Calu3 (cell line): ENCODE data around the gene BEX4. TPM values are rescaled to one million over a fixed set of nuclear protein-coding genes. Genes with fewer than 3 reads are reported as not detected.
"Not testable (repeated sequence)": the region's sequence is repeated elsewhere in the genome, so short reads cannot be mapped to it uniquely, and the experiment has no call there.

Experiments used
- BruUV-seq: library from RNA; stranded (reverse); fragments of 400-500 nt; replicated peaks from 2 replicates; lab custom pipeline; 2021; lab: Mats Ljungman, UMichigan
- CTCF ChIA-PET: fragments of 300-600 bp; sonication (Branson Sonifier 250); formaldehyde crosslinking; loops from one replicate; lab custom pipeline; 2022; ENCODE audit warnings: antibody characterized with exemption; lab: Charles Lee
- DNase-seq: peaks from one replicate; pipeline ENCODE4 v3.0.0; 2022
- H3K27ac Mint-ChIP-seq: one replicate; pipeline ENCODE4 v1.8.0; 2022; ENCODE audit warnings: mixed read lengths; ENCODE audit not compliant: unreplicated experiment
- H3K27me3 Mint-ChIP-seq: one replicate; pipeline ENCODE4 v1.8.0; 2022; ENCODE audit warnings: mixed read lengths; ENCODE audit not compliant: unreplicated experiment
- H3K36me3 Mint-ChIP-seq: one replicate; pipeline ENCODE4 v1.8.0; 2022; ENCODE audit warnings: mild to moderate bottlenecking, moderate library complexity, mixed read lengths; ENCODE audit not compliant: insufficient read depth, unreplicated experiment
- H3K4me1 Mint-ChIP-seq: one replicate; pipeline ENCODE4 v1.8.0; 2022; ENCODE audit warnings: mild to moderate bottlenecking, low read depth, mixed read lengths; ENCODE audit not compliant: unreplicated experiment
- H3K4me3 Mint-ChIP-seq: one replicate; pipeline ENCODE4 v1.8.0; 2022; ENCODE audit warnings: mild to moderate bottlenecking, low read depth, moderate library complexity, mixed read lengths; ENCODE audit not compliant: unreplicated experiment
- H3K9me3 Mint-ChIP-seq: one replicate; pipeline ENCODE4 v1.8.0; 2022; ENCODE audit warnings: low read depth, mixed read lengths; ENCODE audit not compliant: unreplicated experiment
- CTCF ChIP-seq: fragments of 200-600 bp; IDR thresholded peaks from one replicate; pipeline ENCODE4 v1.8.0; 2022; ENCODE audit warnings: antibody characterized with exemption; ENCODE audit not compliant: unreplicated experiment
- intact Hi-C: fragments of 100-400 bp; cut with micrococcal nuclease; formaldehyde crosslinking; loops from one replicate; pipeline ENCODE4 v1.10.0; 2022; ENCODE audit not compliant: unreplicated experiment
- total RNA-seq: library from RNA; stranded (reverse); gene quantifications from 2 replicates; pipeline ENCODE4 v1.2.3, GENCODE V29; 2022

Gene BEX4
- total RNA-seq, 1 experiment from 2014 or later = not detected

GRCh38 chrX:103211012-103211715 lies 3.7 kb upstream of the BEX4 start:
- Mint-ChIP-seq H3K27me3 (peaks cover 6% of the 10 kb centered on the region), H3K27ac (no peak overlapping the region), H3K4me1 (no peaks in the 10 kb centered on the region), H3K9me3 (no peaks in the 10 kb centered on the region), H3K4me3 (no peak overlapping the region), H3K36me3 (no peaks in the 10 kb centered on the region)
- TF ChIP-seq CTCF = peak; percentile 43
- intact Hi-C loops = loop anchor here (1.0 to 5.0 kb wide), 4 partner anchors 37 to 278 kb away; no protein-coding TSS in a partner anchor
- no TSS peak for BruUV-seq
- CTCF ChIA-PET = interaction anchor here (0.6 to 1.2 kb wide), 5 partner anchors 17 to 278 kb away, joined by 3 to 10 read pairs (median 6); no protein-coding TSS in a partner anchor
- DNase-seq = peak; percentile 39

- no peak for DNase-seq
- no peak for TF ChIP-seq CTCF
- H3K4me3 Mint-ChIP-seq = no peak overlapping the region
- CTCF ChIA-PET = no interaction called here
- H3K36me3 Mint-ChIP-seq = no peaks in the 10 kb centered on the region
- H3K27me3 Mint-ChIP-seq = peaks cover 3% of the 10 kb centered on the region
- no peaks in the 10 kb centered on the region for H3K4me1 Mint-ChIP-seq
- intact Hi-C loops = loop anchor here (5.0 kb wide), 1 partner anchor 129 kb away; no protein-coding TSS in a partner anchor
- BruUV-seq = no TSS peak
- H3K27ac Mint-ChIP-seq = no peak overlapping the region
- H3K9me3 Mint-ChIP-seq = no peaks in the 10 kb centered on the region
These were observed 2.0 kb upstream of the BEX4 start for GRCh38 chrX:103212749-103213457.

GRCh38 chrX:103215425-103215991 lies 600 bp downstream of the BEX4 start:
- no peak for DNase-seq
- Mint-ChIP-seq H3K36me3 (no peaks in the 10 kb centered on the region), H3K9me3 (no peaks in the 10 kb centered on the region), H3K27ac (no peak overlapping the region), H3K27me3 (peaks cover 15% of the 10 kb centered on the region), H3K4me3 (no peak overlapping the region), H3K4me1 (no peaks in the 10 kb centered on the region)
- intact Hi-C loops = no loop called here
- no TSS peak for BruUV-seq
- no peak for TF ChIP-seq CTCF
- CTCF ChIA-PET = no interaction called here

GRCh38 chrX:103220511-103221323 lies 5.8 kb downstream of the BEX4 start:
- Mint-ChIP-seq H3K36me3 (no peaks in the 10 kb centered on the region), H3K4me1 (no peaks in the 10 kb centered on the region), H3K9me3 (no peaks in the 10 kb centered on the region), H3K27ac (no peak overlapping the region), H3K27me3 (peaks cover 45% of the 10 kb centered on the region), H3K4me3 (no peak overlapping the region)
- DNase-seq = no peak
- intact Hi-C loops = no loop called here
- TF ChIP-seq CTCF = no peak
- no TSS peak for BruUV-seq
- CTCF ChIA-PET = no interaction called here

- intact Hi-C loops, H3K4me3 Mint-ChIP-seq, CTCF ChIA-PET, BruUV-seq, H3K4me1 Mint-ChIP-seq, DNase-seq, H3K9me3 Mint-ChIP-seq, H3K27ac Mint-ChIP-seq, H3K36me3 Mint-ChIP-seq: not testable (repeated sequence)
- H3K27me3 Mint-ChIP-seq = peaks cover 42% of the 10 kb centered on the region
These were observed 11.0 kb downstream of the BEX4 start for GRCh38 chrX:103225918-103226317.
